SW 1271 (cell line): ENCODE data around the gene KDM4C.

ENCODE experiments used
- DNase-seq, 2 experiments: peaks; one replicate each; lab custom pipeline; 2025; lab: John Stamatoyannopoulos, UW

KDM4C gene

DNA sequence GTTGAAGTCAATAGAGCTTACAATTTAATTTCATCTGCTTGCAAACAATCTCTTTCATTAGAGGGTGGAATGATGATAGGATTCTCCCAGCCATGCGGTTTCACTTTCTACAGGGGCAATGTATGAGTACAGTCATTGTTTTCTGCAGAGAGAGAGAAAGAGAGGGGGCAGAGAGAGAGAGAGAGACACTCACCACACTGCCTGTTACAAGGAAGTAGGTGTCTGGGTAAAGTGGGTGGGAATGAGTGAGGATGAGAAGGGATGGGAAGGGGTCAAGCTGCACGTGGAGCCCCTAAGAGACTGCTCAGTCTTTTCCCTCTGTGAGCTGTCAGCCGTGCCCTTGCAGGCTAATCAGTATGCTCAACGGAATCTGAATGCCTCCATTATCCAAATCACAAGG is 454.3 kb downstream of the KDM4C start:
- no peak for DNase-seq

- DNase-seq: peak in 1 of 2 experiments; percentile 0
These were observed 458.4 kb downstream of the KDM4C start for GRCh38 chr9:7216004-7216841.

DNA sequence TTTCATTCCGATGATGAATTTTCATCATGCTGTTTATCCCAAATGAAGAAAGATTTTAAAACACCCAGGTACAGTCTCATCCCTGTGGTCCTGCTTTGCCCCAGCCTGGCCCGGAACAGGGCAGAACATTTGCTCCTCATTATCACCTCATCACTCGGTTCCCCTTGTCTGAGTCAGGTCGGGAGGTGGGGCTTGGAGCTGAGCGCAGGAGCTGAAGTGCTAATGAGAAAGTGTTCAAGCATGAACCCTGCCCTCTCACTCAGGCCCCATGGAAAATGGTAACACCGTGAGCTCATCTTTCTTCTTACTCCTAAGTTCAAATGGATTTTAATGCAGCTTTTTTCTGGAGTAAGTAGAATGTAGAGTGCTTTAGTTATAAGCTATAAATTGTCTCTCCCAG is 466.2 kb downstream of the KDM4C start:
- DNase-seq: no peak
